ENCODE data around the gene RNLS.

The RNLS gene

DNA sequence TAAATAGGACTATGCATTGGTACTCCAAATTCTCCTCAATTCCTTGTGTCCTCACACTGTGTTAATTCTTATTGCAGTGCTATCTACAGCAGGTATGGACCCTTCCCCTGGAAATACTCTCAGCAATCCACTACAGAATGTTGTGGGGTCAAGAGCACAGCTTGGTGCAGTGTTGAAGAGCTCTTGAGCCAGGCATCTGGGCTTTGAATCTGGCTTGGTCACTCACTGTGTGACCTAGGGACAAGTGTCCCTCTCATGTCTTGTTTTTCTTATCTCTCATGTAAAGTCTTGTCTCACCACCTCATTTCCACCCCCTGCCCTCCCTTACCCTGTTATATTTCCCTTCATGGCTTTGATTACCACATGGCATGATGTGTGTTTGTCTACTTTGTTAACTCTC is 159.4 kb downstream of the RNLS start:
- no peak for DNase-seq

DNA sequence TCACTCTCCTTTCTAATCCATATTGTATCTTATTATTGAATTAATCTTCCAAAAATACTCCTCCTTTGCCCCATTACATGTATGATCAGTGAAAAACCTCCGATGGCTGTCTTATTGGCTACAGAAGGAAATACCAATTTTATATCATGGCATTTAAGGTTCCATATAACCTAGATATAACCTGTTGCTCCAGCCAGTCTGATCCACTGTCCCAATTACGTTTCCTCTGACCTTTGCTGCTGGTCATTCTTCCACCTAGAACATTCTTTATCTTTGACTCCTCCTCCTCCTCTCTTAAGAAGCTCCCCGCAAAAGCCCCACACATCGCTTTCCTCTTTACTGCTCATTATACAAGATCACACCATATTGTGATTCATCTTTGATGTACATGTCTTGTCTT is 161.5 kb downstream of the RNLS start:
- no peak for DNase-seq

DNA sequence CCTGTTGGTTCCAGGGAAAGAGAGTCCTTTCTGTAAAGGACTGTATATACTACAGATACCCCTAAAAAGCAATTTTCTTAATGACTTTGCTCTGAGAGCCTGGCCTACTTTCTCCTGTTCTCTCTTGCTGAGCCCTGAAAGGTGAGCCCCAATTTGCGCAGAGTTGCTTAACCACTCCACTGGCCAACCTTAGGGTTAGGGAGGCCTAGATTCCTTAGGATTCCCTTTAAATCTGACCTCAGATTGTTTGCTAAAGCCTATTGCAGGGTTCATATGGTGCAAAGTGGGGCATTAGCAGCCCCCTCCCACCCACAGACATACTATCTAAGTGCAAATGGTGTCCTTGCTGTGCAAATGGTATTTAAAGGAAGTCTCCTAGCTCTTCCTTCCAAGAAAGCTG is 164.2 kb downstream of the RNLS start:
- DNase-seq = no peak

DNA sequence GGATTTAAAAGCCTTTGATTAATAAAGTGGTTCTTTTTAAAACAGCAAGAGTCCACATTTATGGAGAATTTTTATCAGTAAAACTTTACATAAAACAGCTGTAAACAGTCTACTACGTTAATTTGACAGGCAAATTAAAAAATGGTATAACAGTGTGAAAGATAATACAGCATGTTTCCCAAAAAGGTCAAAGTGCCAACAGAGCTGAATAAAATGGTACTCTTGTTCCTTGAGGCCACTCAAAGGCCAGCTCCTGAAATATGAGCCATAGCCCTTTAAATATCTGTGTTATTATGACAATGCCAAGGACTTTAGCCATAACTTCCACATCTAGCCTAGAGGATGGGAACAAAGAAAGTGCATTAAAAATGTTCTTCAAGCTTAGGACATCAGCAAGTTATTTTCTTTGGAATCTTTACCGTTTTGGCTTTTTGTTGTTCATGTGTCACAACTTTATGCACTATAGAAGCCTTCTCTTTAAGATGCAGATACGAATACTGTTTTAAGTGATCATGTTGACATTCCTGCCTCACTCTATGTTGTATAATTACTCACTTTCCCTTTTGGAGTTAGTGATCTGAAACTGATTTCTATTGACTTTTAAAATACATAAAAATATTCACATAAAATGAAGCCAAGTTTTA is 165.6 kb downstream of the RNLS start:
- no peak for DNase-seq

DNA sequence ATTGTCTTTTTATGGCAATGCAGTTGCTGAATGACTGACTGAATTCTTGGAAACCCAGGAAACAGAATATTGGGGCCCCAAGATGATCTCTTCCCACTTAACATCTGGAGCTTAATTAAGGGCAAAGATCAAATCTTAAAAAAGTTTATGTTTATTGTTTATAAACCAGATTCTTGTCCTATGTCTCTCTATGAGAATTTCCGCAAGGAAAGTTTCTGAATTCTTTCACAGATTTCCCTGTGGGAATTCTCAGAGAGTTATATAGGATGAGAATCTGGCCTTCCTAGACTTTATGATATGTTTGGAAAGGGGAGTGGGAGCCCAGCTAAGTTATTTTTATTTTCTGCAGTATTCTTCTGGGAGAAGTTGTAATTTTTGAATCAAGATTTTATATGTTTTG is 166.3 kb downstream of the RNLS start:
- DNase-seq = no peak

DNA sequence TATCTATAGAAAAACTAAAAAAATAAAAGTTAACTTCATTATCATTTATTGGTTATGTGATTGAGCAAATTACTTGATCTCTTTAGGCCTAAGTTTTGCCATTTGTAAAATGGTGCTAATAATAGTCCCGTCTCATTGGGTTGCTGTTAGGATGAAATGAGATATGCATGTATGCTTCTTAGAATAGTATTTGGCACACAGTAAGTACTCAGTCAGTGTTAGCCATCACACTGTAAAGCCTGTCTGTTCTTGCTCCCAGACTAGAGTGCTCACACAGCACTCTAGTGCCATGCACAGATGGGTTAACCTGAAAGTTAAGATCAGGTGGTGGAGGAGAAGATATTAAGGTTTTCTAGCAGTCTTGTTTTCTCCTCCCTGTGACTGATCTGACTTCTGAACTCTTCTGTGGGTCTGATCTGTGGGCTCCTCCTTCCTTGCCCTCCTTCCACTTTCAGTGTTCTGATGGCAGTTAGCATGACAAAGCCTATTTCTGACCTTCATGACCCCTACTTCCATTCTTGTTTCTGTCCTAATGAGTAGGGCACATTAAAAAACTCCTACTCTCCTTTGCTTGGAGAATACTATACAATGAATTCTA is 167.5 kb downstream of the RNLS start:
- no peak for DNase-seq

DNA sequence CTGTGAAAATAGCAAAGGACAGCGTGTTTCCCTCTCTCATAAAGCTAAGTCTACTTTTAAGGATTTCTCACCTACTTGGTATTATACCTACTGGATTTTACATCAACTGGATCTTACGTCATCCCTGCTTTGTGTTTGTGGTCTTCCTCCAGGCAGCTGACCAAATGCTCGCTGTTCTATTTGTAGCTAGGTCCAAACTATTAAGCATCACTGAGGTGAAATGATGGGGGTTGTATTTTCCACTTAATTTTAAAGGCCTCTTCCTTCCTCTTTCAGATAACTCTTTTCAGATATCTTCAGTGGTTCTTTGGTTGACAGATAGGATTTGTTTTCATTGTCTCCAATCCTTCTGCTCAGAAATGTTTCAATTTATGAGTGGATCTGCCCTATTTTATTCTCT is 169.7 kb downstream of the RNLS start:
- DNase-seq = no peak

DNA sequence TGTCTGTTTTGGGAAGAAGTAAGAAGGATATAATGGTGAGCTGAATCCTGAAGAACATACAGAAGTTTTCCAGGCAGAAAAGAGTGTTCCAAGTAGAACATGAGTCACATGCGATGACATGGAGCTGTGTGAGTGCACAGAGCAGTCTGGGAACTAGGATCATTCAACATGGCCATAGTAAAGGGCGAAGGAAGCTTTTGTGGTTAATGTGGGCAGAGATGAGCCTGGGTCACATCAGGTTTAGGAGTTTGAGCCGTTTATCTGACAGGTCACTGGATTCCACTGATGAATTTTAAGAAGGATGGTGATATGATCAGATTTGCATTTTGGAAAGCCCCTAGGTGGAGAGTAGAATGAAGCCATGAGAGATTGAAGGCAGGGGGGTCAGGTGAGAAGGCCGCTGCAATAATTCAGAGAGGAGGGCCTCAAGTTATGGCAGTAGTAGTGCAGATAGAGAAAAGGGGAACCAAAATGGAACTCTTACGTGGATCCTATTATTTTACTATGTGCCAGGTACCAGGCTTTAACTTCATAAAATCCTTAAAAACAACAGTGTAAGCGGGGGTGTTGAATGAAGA is 171.3 kb downstream of the RNLS start:
- DNase-seq = no peak

DNA sequence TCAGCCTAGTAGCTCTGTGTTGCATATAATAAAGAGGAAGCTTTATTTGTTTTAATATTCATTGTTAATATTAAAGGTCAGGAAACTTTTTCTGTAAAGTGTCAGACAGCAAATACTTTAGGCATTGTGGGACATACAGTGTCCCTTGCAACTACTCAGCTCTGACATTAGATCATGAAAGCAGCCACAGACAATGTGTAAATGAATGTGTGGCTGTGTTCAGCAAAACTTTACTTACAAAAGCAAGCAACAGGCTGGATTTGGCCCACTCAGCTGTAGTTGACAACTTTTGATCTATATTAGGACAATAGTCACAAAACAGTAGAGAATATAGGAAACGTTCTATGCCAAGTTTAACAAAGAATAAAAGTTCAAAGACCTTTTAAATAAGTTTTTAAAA is 173.3 kb downstream of the RNLS start:
- DNase-seq = no peak

DNA sequence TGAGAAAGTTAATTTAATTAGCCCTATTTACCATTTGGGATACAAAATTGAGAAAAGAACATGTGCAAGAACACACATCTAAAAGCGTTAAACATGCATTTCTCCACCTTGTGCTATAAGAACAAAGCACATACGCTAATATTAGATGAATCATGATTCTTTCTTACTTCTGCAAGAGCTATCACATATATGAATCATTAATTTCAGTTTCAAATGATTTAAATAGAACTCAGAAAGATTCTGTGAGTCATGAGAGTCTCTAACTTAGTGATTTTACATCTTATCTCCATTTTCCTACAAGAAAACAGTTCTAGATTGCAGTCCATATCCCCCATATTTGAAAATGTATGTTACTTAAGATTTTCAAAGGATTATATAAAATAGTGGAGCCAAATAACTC is 173.9 kb downstream of the RNLS start:
- no peak for DNase-seq

DNA sequence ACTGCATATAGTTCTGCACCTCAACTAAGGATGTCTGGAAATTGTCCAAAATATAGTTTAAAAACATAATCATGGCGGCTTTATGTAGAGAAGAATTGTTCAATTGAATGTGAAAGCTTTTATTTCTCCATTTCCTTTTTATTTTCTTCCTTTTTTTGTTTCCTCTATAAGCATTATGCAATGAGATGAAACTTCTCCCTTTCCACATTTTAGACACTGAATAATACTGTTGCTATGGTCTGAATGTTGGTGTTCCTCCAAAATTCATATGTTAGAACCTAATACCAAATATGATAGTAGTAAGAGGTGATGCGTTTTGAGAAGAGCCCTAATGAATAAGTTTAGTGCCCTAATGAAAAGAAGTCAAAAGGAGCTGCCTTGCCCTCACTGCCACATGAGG is 175.0 kb downstream of the RNLS start:
- no peak for DNase-seq

DNA sequence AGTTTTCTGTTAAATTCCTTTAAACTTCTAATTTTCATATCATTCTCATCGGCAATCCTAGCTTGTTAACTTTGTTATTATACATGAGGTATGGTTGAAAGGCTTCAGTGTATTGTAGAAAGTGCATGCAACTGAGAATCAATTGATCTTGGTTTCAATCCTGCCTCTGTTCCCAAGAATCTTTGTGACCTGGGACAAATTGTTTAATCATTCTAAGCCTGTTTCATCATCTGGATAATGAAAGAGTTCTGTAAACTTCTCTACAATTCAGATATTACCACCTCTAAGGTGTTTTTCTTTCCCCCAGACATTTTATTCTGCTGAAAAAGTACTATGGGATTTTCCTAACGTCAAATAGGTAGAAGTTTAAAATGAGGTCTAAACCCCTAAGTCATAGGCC is 179.0 kb downstream of the RNLS start:
- DNase-seq = no peak

DNA sequence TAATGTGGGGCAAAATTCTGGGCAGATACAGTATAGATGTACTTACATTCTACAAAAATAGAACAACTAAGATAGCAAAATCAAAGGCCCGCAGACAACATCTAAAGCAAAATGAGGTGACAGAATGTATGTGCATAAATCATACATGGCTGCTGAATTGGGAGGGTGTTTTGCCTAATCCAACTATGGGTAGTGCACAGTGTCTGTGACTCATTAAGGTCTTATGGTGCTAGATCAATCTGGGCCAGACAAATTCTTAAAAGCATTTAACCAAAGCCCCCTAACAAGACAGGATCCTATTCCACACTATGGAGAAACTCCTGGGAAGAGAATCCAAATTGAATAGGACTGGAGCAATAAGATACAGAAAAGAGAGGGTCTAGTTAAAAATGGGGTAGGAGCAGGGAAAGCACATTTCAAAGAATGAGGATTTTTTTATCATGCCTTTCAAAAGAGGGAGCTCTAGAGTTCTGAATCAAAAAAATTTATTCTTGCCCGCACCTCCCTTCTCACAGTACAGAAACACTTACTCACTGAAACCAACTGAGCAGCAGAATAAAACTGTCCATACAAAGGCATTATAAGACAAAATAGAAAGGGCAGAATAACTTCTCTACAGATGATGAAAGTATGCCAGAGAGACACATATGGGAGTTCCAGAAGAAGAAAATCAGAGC is 181.3 kb downstream of the RNLS start:
- DNase-seq = no peak

DNA sequence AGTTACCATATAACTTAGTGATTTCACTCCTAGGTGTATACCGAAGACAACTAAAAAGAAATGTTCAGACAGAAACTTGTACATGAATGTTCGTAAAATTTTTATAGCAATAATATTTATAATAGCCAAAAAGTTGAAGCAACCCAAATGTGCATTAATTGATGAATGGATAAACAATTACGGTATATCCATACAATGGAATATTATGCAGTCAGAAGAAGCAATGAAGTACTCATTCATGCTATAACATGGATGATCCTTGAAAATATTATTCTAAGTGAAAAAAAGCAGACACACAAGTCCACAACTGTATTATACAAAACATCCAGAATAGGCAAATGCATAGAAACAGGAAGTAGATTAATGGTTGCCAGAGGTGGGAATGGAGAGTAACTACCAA is 183.9 kb downstream of the RNLS start:
- no peak for DNase-seq

DNA sequence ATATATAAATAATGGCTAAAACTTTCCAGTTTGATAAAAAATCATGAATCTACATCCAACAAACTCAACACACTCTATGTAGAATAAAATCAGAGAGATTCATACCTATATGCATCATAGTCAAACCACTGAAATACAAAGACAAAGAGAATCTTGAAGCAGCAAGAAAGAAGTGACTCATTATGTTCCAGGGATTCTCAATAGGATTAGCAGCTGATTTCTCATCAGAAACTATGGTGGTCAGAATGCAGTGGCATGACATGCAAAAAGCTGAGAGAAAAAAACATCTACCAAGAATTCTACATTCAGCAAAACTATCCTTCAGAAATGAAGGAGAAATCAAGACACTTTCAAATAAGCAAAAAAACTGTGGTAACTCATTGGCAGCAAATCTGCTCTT is 187.4 kb downstream of the RNLS start:
- no peak for DNase-seq

DNA sequence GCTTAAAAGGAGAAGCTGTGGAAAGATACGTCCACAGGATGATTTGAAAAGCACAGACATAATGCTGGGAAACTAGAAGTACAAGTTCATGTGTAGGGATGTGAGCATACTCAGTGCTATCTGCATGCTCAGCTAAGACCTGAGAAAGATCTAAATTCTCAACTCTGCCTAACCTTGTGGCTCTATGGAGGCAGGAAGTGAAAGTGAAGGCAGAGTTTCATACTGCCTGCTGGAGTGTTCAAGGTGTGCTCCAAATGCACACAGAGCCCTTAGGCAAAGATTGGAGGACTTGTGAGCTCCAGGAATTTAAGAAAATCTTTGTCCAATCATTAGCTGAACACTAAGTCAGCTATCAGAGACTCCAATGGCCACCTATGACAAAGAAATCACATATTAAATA is 190.9 kb downstream of the RNLS start:
- no peak for DNase-seq

DNA sequence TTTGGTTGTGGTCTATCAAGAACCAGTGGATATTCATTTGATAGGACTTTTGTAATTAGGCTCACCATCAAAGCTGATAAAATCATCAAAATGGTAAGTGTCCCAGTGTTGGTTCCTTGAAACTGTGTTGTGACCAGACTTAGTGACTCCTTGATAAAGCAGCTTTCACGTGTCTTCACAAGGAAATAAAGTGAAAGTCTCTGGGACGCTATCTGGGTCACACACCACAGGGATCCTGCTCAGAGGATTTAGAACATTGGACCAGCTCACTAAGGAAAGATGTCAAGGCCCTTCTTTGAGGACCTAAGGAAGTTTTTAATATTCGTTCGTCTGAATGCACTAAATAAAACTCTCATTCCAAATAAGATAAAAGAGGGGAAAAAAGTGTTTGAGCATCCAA is 193.1 kb downstream of the RNLS start:
- DNase-seq = no peak

DNA sequence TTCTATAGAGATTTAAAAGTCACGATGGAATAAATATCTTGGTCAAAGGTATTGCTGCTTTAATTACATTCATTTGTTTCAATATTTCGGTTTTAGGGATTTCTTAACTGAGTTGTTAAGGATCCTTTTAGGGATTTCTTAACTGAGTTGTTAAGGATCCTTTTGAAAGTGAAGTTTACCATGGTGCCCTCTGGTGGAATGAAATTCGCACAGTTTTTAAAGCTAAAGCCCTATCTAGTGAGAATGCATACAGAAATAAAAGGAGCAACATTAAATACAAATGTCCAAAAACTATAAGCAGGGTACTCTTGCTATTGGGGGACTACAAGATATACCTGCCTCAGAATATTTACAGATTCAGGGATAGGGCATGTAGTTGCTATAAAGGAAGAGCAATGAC is 193.7 kb downstream of the RNLS start:
- DNase-seq = no peak

DNA sequence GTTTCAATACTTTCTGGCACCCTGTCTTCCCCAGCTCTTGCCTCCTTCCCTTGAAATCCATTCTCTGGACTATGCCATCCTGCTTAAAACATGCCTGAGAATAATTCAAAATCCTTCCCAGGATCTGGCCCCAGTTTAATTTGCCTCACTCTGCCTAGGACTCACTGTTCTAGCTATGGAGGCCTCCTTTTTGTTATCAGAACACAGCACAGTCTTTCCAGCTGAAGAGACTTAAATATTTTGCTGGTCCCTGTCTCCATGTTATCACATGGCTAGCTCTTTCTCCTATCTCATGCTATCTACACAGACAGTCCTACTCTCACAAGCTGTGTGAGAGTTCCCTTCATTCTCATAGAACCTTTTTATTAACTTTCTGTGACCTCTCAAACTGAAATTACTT is 194.8 kb downstream of the RNLS start:
- no peak for DNase-seq

DNA sequence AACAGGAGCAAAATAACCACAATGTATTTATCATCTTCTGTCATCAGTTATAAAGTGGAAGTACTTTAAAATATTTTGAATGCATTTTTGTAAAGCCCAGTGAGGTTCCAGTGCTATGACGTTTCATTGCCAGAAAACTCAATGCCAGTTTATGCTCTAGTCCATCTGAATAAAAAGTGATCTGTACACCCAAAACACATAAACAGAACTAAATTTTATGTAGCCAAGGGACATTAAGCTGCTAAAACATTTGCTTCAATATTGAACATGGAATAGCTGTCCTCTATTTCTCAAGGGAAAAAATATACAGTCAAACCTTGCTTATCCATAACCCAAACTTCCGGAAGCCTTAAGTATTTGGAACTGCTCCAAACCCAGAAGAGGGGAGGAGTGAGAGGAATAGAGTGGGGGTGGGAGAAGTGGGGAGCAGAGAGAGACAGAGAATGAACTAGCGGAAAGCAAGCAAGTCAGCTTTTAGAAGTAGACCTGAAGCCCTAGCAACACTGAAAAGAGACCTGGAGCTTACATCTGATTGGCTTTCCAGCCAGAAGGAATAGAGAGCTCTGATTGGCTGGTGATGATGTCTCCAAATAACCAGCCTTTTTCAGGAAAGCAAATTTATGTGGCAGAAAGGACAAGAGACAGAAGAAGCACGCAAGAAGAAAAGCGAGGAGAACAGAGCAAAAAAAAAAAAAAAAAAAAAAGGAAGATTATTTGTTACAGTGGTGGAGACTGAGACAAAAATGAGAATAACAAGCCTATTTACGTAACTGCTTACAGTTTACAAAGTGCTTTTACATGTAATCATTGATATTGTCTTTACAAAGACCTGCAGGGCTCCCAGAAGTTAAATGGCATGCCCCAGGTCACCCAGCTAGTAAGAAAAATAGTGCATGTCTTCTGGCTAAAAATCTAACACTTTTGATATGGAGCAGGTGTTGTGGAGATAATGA is 196.0 kb downstream of the RNLS start:
- DNase-seq = no peak

DNA sequence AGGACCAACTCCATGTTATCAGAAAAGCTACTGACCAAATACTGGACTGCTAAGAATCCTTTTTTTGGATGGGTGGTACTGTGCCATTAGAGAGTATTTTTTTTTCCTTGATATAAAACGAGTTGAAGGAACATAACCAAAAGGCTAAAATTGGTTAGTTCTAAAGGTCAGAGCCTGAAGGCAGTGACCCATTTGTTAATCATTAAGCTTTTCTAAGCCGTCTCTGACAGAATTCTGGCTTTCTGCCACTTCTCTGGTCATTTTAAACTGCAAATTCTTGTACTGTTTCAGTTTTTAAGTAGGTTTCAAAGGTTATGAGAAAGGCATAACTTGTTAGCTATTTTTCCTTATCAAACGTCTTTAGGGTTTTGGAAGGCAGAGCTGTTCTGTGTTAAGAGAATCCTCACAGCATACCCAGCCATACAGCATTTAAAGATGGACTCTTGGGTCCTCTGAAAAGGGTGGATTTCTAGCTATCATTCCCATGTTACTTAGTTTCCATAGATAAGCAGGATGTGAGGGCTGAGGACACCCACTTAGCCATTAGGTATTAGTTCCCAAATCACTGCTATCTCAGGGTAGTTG is 196.8 kb downstream of the RNLS start:
- no peak for DNase-seq

DNA sequence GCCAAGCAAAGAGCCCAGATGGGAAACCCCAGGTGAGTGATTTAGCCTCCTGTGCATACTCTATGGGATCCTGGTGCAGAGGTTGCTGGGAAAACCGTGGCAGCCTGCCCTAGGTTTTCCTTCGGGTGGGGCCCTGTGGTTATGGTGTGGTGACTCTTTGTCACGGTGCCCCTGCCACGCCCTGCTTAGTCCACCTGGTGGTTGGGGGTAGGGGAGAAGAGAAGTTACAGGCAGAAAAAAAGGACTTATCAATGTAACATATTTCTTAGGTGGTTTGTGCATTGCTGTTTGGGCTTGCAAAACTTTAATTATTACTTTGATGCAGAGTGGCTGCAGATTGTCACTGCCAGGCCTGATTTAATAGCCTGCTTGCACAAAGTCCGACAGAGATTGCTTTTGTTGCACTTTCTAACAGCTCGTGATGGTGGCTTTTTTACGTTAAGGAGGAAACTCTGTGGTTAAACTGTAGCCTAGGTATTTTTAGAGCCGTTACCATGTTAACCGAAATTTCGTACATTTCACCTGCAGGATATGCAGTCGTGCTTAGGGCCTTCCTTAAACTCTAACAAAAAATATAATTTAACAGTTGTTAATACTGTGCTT is 197.4 kb downstream of the RNLS start:
- no peak for DNase-seq

Measured in NCI-H2171 (cell line).